NCI-H82 (cell line): ENCODE results near the gene GJB5.
A peak's percentile ranks its signal among the peaks of the same experiment; 100 is the strongest.

Source experiments
- DNase-seq: peaks from one replicate; lab custom pipeline; 2025; lab: John Stamatoyannopoulos, UW

The GJB5 gene

GRCh38 chr1:34776911-34777310, 22.1 kb downstream of the GJB5 start:
- DNase-seq = no peak

DNA sequence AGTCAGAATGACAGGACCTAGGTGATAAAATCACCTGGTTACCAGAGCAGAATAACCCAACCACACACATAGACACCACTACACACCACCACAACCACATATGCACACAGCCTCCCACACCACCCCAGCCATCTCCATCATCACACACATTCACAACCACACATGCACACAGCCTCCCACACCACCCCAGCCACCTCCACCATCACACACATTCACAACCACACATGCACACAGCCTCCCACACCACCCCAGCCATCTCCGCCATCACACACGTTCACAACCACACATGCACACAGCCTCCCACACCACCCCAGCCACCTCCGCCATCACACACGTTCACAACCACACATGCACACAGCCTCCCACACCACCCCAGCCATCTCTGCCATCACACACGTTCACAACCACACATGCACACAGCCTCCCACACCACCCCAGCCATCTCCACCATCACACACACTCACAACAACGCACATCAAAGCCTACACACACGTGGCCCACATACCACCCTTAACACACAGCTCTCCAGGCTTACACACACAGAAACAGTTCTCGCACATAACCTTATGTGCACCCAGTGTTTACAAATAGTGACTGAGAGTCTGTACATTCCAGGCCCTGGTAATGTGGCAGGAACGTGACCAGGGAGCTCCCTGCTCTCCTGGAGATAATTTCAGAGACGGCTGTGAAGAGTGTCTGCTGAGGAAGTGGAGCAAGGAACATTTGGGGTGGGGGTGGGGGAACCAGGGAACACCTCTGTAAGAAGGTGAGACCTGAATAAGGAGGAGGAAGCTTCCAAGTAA, 22.9 kb downstream of the GJB5 start:
- no peak for DNase-seq

DNA sequence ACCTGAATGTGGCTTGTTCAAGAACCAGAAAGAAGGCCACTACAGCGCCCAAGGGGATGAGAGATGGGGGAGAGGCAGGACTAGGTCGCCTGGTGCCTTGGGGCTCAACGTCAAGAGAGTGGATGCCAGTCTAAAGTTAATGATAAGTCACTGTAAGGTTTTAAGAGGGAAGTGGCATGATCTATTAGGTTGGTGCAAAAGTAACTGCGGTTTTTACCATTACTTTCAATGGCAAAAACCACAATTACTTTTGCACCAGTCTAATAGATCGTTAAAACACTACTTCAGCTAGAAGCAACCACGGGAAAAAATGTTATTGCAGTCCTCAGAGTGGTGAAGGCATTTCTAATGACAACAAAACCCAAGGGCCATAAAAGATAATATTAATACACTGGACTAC, 23.5 kb downstream of the GJB5 start:
- no peak for DNase-seq

DNA sequence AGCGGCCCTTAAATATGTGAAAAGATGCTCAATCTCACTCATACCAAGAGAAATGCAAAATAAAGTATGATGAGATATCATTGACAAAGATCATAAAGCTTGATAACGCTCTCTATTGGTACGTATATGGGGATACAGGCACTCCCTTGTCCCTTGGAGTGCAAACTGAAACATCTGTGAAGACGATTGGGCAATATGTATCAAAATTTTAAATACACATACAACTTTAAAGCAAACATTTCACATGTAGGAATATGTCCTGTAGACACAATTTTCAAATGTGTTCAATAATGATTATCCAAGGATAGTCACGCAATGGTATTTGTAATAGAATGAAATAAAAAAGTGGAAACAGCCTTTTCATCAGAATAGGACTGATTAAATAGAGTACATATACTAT, 24.2 kb downstream of the GJB5 start:
- no peak for DNase-seq

DNA sequence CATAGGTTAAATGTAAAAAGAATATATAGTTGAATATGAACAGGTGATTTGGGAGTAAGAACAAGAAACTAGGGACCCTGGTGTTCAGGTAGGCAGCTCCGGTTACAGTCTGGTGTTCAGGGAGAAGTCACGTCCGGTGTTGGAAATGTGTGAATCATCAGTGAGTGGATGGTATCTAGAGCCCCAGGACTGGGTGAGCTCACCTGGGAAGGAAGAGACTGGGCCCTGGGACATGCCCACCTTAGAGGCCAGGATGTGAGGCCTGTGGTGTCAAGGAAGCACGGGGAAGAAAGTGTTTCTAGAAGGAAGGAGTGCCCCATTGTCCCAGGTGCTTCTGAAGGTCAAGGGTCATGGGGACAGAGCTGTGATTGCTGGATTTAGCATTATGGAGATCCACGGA, 24.7 kb downstream of the GJB5 start:
- DNase-seq = no peak

DNA sequence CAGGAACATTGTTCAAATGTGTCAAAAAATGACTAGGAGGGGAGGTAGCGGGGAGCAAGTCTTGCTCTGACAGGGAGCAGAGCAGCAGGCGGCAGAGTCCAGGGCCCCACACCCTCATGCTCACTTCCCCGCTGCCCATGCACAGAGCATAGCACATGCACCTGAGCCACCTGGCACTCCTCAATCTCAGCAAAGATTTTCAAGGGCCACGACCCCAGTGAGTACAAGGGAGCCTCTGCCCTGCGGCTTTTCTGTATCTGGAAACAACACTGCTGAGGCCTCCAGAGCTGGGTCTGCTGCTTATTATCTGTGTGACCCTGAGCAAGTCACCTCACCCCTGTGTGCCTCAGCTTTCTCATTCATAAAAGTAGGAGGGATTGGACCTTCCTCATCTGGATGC, 25.1 kb downstream of the GJB5 start:
- no peak for DNase-seq

DNA sequence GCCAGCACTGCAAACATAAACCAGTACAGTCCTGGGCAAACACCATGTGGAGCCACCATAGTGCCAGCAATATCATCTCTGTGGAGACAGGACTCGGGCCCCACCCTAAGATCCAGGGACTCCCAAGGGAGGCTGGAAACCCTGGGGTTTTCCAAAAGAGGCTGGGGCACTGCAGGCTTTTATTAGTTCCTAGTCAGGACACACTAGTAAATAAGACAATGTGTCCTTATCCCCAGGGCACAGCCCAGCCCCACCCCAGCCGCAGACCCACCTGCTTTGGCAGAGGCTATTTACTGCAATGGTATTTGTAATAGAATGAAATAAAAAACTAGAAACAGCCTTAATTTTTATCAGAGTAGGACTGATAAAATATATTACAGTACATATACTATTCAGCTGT, 25.7 kb downstream of the GJB5 start:
- no peak for DNase-seq

DNA sequence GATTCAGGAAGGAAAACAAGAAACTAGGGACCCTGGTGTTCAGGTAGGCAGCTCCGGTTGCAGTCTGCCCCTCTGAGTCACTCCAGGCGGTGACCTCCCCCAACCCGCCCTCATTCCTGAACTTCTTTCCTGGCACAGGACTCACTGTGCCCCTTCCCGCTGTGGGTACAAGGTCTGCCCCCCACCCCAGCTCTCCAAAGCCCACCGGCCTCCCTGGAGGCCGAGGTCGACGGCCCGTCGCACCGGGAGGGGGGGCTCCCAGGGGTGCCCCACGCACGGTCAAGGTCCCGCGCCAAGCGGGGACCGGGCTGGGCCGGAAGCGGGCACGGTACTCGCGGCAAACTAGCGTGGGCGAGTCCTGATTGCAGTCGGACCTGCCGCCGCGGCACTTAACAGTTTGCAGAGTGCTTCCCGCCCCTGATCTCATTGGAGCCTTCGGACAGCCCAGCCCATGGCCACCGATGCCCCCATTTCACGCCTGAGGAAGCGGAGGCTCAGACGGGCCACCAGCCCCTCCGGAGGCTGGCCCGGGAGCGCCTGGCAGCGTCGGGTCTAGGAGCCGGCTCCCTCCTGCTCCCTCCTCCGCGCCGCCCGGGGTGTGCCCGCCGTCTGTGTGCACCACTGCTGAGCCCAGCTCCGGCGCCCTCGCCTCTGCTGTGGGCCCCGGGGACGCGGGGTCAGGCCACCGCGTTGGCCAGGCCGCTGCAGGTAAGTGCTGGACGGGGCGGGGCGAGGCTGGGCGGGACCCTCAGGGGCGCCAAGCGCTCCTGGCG, 26.4 kb downstream of the GJB5 start, which contains the start of gene GJB3:
Gene GJB3, plus strand, starts transcription at position 144 of the 773 bp plus-strand sequence. CDS start 3,549 bp downstream, outside the sequence.
- DNase-seq = peak; percentile 38

GRCh38 chr1:34781844-34782391, 27.1 kb downstream of the GJB5 start:
- peak; percentile 48 for DNase-seq

DNA sequence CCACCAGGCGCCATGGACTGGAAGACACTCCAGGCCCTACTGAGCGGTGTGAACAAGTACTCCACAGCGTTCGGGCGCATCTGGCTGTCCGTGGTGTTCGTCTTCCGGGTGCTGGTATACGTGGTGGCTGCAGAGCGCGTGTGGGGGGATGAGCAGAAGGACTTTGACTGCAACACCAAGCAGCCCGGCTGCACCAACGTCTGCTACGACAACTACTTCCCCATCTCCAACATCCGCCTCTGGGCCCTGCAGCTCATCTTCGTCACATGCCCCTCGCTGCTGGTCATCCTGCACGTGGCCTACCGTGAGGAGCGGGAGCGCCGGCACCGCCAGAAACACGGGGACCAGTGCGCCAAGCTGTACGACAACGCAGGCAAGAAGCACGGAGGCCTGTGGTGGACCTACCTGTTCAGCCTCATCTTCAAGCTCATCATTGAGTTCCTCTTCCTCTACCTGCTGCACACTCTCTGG, 29.9 kb downstream of the GJB5 start:
- no peak for DNase-seq

DNA sequence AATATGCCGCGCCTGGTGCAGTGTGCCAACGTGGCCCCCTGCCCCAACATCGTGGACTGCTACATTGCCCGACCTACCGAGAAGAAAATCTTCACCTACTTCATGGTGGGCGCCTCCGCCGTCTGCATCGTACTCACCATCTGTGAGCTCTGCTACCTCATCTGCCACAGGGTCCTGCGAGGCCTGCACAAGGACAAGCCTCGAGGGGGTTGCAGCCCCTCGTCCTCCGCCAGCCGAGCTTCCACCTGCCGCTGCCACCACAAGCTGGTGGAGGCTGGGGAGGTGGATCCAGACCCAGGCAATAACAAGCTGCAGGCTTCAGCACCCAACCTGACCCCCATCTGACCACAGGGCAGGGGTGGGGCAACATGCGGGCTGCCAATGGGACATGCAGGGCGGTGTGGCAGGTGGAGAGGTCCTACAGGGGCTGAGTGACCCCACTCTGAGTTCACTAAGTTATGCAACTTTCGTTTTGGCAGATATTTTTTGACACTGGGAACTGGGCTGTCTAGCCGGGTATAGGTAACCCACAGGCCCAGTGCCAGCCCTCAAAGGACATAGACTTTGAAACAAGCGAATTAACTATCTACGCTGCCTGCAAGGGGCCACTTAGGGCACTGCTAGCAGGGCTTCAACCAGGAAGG, 30.5 kb downstream of the GJB5 start:
- DNase-seq = no peak

- no peak for DNase-seq
Measured at GRCh38 chr1:34785875-34786470, 31.1 kb downstream of the GJB5 start.

- peak; percentile 89 for DNase-seq
Measured at GRCh38 chr1:34786521-34787325, 31.9 kb downstream of the GJB5 start.

DNA sequence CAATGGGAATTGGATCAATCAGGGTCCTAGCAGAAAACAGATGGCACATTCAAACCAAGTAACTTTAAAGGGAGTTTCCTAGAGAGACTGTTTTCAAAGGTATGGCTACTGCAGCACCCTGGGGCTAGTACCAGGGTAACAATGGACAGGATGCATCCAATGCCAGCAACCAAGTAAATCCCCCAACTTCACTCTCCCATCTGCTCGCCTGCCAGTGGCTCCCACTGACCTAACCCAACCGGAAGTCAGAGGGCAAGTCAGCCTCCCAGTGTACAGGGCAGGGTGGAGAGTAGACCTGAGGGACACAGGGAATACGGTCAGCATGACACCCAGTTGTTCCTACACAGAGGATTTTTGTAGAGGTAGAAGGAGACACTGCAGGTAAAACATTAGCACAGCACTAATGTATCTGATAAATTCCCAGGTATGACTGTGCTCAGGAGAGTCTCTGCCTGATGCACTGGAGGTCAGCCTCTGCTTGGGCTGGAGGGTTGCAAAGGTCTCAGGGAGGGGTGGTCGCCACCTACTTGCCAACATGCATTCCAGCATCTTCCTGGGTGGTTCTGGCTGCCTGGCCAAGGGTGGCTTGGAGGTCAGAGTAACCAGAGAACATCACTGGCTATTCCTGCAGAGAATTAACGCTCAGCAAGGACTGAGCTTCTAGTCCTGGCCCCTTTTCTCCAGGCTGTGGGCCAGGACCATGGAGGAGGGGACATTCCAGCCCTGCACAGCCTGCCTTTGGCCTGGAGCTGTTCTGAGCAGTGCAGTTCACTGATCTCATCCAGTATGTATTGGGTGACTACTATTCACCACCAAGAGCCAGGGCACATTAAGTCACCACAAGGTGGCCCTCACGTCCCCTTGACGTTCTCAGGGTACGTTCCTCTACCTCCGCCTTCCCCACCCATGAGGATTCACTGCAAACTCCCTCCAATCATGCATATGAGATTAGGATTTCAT, 32.9 kb downstream of the GJB5 start:
- DNase-seq = peak; percentile 70

DNA sequence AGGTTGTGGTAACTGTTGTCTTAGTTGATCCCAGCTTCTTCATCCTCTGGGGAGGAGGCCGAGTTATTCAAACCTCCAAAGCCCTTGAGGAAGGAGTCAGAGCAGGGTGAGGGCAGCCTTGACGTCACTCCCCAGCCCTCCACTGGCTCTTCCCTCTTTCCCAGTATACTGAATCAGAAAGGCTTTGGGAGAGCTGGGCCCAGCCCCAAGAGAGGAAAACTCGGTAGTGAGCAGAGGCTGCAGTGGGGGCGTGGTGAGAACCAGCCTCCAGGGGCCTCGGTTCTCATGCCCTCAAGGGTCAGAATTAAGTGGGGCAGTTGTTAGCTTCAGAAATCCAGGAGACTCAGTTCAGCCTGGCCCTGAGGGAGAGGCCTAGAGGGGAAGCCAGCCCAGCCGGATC, 36.1 kb downstream of the GJB5 start:
- no peak for DNase-seq

- no peak for DNase-seq
Measured at GRCh38 chr1:34792424-34792823, 37.6 kb downstream of the GJB5 start.

DNA sequence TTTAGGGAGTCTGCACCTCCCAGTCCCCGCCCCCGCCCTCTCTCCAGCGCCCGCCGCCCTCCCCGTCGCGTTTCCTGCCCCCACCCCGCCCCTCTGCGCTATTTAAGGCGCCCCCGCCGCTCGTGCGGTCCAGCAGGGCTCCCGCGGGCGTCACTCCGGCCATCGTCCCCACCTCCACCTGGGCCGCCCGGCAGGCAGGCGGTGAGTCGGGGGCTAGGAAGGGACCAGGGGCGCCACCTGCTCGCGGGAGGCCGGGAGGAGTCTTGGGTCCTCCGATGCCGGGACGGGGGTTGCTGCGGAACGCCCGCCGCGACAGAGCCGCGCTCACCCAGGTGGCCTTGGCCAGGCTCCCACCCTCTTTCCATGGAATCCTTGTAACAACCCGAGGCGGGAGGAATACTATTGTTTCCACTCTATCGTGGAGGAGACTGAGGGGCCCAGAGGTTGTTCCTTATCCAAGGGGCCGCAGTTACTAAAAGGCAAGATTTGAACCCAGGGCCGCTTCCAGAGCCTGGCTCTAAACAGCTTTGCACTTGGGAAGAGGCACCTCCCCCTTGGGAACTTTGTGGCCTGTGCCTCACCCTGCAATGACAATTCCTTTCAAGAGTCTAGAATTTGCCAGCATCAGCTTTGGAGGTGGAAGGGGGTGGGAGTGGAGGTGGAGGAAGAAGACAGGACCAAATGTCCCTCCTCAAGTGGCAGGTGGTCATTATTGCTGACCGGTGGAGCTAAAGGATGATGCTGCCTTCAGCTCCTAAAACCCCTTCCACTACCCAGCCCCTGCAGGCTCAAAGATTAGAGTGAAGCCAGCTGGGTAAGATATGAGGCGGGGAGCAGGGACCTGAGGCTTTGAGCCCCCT, 38.3 kb downstream of the GJB5 start, which contains the start of gene GJA4:
Gene GJA4, plus strand, starts transcription at position 132 of the 860 bp plus-strand sequence. CDS start 1,215 bp downstream, outside the sequence.
- DNase-seq = no peak

DNA sequence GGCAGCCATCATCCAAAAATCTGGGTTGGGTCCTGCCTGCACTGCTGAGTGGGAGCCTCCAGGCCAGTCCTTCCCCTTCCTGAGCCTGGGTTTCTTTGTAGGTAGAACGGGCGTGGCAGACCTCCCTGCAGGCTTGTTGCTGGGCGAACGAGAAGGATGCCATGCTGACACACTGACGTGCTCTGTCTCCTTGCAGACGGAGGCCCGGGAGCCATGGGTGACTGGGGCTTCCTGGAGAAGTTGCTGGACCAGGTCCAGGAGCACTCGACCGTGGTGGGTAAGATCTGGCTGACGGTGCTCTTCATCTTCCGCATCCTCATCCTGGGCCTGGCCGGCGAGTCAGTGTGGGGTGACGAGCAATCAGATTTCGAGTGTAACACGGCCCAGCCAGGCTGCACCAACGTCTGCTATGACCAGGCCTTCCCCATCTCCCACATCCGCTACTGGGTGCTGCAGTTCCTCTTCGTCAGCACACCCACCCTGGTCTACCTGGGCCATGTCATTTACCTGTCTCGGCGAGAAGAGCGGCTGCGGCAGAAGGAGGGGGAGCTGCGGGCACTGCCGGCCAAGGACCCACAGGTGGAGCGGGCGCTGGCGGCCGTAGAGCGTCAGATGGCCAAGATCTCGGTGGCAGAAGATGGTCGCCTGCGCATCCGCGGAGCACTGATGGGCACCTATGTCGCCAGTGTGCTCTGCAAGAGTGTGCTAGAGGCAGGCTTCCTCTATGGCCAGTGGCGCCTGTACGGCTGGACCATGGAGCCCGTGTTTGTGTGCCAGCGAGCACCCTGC, 39.3 kb downstream of the GJB5 start:
- no peak for DNase-seq
